Measurements from ENCODE around the gene WNT3A.

WNT3A gene

DNA sequence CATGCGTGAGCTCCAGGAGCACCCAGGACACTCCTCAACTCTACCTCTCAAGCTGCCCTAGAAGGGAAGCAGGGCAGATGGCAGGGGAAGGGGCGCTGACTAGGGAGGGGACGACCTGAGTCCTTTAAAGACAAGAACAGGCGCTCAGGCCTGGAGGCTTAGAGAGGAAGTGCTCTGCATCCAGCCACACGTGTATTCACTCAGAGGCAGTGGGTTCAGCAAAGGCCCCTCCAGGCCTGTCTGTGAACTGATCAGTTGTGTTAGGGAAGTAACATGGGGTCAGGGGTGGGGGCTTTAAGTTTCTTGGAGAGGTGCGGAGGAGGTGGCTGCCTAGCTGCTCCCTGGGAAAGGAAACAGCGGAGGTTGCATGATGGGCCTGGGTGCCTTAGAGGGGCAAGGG lies 38.6 kb downstream of the WNT3A start:
- DNase-seq (ENCODE audit: extremely low read depth, low read depth): no peak
- TF ChIP-seq, protein P1, sequence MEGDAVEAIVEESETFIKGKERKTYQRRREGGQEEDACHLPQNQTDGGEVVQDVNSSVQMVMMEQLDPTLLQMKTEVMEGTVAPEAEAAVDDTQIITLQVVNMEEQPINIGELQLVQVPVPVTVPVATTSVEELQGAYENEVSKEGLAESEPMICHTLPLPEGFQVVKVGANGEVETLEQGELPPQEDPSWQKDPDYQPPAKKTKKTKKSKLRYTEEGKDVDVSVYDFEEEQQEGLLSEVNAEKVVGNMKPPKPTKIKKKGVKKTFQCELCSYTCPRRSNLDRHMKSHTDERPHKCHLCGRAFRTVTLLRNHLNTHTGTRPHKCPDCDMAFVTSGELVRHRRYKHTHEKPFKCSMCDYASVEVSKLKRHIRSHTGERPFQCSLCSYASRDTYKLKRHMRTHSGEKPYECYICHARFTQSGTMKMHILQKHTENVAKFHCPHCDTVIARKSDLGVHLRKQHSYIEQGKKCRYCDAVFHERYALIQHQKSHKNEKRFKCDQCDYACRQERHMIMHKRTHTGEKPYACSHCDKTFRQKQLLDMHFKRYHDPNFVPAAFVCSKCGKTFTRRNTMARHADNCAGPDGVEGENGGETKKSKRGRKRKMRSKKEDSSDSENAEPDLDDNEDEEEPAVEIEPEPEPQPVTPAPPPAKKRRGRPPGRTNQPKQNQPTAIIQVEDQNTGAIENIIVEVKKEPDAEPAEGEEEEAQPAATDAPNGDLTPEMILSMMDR (IDR thresholded peaks at IDR 0.05; ENCODE audit: low read depth, low read length, missing control alignments): no peak
- H3K4me3 ChIP-seq (replicated peaks; ENCODE audit: low read depth, low read length): no peak overlapping the region

DNA sequence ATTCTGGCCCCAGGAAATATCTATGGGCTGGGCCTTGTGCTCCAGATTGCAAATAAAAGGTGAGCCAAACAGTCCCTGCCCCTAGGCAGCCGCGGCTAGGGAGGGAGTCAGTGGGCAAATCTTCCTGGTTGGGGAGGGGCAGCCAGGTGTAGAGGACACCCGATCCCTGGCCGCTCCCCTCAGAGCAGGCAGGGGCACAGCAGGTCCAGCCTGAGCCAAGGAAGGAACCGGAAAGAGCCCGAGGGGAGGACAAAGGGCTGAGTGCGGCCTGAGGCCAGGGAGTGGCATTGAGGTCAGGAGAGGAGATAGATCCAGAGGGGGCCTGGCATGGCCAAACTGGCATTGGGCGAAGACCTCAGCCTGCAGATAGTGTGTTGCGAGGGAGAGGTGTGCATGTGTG lies 39.1 kb downstream of the WNT3A start:
- DNase-seq (ENCODE audit: extremely low read depth, low read depth): no peak
- TF ChIP-seq, protein P1 (IDR thresholded peaks at IDR 0.05; ENCODE audit: low read depth, low read length, missing control alignments): no peak
- no peak overlapping the region for H3K4me3 ChIP-seq (replicated peaks; ENCODE audit: low read depth, low read length)

DNA sequence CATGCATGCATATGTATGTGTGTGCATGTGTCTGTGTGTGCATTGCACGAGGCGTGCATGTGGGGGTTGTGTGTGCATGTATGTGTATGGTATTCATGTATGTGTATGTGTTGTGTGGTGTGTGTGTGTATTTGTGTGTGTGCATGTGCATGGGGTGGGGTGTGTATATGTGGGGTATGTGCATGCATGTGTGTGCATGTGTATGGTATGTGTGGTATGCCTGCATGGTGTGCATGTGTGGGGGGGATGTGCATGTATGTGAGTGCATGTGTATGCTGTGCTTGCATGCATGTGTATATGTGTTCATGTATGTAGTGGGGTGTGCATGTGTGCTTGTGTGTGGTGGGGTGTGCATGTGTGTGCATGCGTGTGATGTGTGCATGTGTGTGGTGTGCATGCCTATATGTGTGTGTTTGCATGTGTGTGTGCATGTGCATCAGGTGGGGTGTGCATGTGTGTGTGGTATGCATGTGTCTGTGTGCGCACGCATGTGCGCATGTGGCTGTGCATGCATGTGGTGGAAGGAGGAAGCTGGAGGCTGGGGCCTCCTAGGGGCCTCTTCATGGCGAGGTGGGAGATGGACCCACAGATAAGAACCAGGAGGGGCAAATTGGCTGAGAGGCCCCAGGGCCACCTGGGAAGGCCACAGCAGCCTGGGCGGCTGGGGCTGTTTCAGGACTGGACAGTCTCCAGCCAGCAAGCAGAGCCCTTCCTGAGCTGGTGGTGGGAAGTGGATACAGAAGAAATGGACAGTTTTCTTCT lies 39.8 kb downstream of the WNT3A start:
- no peak for DNase-seq (ENCODE audit: extremely low read depth, low read depth)
- no peak overlapping the region for H3K4me3 ChIP-seq (replicated peaks; ENCODE audit: low read depth, low read length)
- TF ChIP-seq, protein P1 (IDR thresholded peaks at IDR 0.05; ENCODE audit: low read depth, low read length, missing control alignments): no peak

DNA sequence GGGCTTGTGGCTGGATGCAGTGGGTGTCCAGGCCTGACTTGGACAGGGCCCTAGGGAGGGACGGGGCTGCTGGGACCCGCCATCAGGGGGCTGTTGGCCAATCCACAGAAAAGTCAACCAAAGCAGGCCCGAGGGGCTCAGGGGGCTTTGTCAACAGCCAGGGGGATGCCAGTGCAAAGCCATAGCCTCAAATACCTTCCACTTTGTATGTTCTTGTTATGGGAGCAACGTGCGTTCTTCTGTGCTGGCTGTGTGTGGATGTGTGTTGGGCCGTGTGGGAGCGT lies 40.3 kb downstream of the WNT3A start:
- H3K4me3 ChIP-seq (replicated peaks; ENCODE audit: low read depth, low read length): no peak overlapping the region
- DNase-seq (ENCODE audit: extremely low read depth, low read depth): no peak
- TF ChIP-seq, protein P1 (IDR thresholded peaks at IDR 0.05; ENCODE audit: low read depth, low read length, missing control alignments): no peak

DNA sequence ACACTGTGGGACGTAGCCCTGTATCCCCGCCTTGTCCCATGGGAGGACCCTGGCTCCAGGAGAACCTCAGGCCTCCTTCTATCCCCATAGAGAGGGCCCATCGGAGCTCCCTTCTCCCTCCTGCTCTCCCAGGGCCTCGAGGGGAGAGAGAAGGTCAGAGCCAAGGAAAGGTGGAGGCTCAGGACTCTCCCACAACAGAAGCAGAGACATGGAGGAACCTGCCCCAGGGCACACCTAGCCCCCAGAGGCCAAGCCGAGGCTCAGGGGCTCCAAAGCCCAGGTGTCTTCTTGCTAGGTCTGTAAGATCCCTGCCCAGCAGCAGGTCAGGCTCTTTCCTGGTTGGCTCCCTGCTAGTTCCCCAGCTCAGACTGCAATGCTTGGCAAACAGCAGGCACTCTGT lies 41.3 kb downstream of the WNT3A start:
- TF ChIP-seq, protein P1 (IDR thresholded peaks at IDR 0.05; ENCODE audit: low read depth, low read length, missing control alignments): no peak
- no peak for DNase-seq (ENCODE audit: extremely low read depth, low read depth)
- H3K4me3 ChIP-seq (replicated peaks; ENCODE audit: low read depth, low read length): no peak overlapping the region

DNA sequence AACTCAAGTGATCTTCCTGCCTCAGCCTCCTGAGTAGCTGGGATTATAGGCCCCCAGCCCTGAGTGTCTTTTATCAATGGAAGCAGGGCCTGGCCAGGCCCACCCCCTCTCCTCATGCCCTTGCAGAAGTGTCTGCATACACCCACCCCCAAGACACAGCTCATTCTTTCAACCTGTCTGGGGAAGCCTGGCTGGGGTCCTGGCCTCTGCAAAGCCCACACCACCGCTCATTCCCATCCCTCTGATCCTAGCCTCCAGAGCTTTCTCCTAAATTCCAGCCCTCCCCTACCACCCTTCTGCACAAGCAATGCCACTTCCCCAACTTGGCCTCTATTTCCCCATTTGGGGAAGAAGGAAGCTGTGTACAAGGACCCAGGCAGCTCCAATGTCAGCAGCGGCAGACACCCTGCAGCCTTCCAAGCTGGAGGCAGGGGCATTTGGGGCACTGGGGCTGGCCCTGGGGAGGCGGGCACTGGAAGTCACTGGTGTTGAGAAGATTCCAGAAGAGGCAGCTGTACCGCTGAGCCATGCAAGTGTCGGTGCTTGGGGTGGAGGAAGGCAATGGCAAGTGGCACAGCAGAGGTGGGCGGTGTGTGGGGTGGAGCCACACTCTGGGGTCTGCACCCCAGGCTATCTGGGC lies 42.0 kb downstream of the WNT3A start:
- no peak overlapping the region for H3K4me3 ChIP-seq (replicated peaks; ENCODE audit: low read depth, low read length)
- TF ChIP-seq, protein P1 (IDR thresholded peaks at IDR 0.05; ENCODE audit: low read depth, low read length, missing control alignments): no peak
- DNase-seq (ENCODE audit: extremely low read depth, low read depth): no peak

Data from HFF-Myc (cell line).